HG03342 (cell line): ENCODE results near the gene USP43.
"Not testable (repeated sequence)": the region's sequence is repeated elsewhere in the genome, so short reads cannot be mapped to it uniquely, and the experiment has no call there.

ENCODE experiments used
- ATAC-seq: cut with Tn5 transposase; IDR thresholded peaks from one replicate; pipeline ENCODE4 v1.9.1; 2021; ENCODE audit warnings: mild to moderate bottlenecking, moderate library complexity; ENCODE audit not compliant: unreplicated experiment

USP43 gene

GRCh38 chr17:9644910-9645751, at the start of gene USP43:
USP43 (plus strand) TSS chr17:9645517; CDS start chr17:9645633, 116 bp downstream.
- no peak for ATAC-seq

- ATAC-seq, result not testable (repeated sequence)
These were observed 47.7 kb upstream of the USP43 start for GRCh38 chr17:9597638-9598037.

GRCh38 chr17:9598661-9599060, 46.7 kb upstream of the USP43 start:
- no peak for ATAC-seq

- ATAC-seq, result not testable (repeated sequence)
These were observed 40.7 kb upstream of the USP43 start for GRCh38 chr17:9604583-9604982.

- ATAC-seq, result no peak
These were observed 38.9 kb upstream of the USP43 start for GRCh38 chr17:9606453-9606852.

DNA sequence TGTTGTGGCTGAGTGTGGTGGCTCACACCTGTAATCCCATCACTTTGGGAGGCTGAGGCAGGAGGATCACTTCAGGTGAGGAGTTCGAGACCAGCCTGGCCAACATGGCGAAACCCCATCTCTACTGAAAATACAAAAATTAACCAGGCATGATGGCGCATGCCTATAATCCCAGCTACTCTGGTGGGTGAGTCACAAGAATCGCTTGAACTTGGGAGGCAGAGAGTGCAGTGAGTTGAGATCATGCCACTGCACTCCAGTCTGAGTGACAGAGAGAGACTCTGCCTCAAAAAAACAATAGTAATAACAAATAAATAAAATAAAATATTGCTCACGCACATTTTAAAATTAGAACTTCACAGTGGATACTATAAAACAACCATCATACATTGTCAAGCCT, 38.3 kb upstream of the USP43 start:
- ATAC-seq, result not testable (repeated sequence)

GRCh38 chr17:9611557-9611956, 33.8 kb upstream of the USP43 start:
- no peak for ATAC-seq

DNA sequence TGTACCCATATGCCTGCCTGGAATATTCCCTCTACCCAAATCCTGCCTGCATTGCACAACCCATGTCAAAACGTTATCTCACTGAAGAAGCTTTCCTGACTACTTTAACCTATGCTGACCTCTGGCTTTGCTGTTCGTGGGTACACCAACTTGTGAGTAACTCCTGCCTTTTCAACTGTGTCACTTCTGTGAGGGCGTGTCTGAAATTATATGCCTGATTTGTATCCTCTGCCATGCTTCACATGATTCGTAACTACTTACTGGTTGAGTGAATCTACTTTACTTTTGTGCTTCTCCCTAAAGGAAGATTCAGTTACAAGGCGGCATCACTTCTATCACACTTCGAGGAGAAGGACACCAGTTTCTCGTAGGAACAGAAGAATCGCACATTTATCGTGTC, 33.3 kb upstream of the USP43 start:
- ATAC-seq, result no peak

DNA sequence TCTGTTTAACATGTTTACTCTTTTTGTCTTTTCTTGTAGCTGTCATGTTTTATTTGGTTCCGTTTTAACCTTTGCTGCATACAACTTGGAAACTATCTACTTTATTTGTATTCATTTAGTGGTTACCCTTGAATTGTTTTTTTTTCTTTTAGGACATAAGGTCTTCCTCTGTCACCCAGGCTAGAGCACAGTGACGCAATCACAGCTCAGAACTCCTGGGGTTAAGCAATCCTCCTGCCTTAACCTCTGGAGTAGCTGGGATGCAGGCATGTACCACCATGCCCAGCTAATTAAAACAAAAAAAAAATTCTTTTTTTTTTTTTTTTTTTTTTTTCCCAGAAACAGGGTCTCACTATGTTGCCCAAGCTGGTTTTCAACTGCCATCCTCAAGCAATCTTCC, 29.8 kb upstream of the USP43 start:
- ATAC-seq, result no peak

DNA sequence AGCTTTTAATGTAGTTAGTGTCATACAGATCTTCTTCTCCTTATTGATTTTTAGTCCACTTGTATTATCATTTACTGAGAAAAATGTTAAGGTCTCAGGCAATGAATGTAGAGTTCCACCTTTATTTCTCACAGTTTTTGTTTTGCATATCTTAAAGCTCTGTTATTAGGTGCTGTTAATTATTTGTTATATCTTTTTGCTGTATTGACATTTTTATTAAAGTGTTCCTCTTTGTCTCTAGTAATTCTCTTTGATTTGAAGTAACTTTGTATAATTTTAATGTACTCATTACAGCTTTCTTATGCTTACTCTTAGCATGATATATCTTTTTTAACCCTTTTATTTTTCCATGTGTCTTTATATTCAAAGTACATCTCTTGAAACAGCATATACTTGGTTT, 22.4 kb upstream of the USP43 start:
- ATAC-seq, result no peak

GRCh38 chr17:9628509-9628908, 16.8 kb upstream of the USP43 start:
- ATAC-seq, result no peak

GRCh38 chr17:9632741-9633140, 12.6 kb upstream of the USP43 start:
- no peak for ATAC-seq

DNA sequence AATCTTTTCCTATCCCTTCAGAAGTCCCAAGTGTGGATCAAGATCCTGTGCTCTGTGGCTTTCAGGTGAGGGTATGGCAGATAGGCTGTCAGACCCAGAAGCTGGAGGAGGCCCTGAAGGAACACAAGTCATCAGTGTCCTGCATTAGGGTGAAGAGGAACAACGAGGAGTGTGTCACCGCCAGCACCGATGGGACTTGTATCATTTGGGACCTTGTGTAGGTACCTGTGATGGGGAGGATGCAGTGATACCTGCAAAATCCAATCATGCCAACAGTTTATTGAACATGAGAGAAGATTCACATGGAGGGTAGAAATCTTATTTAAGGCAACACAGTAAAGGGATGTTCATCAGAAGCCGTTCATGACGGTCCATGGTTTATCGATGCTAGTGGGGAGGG, 10.0 kb upstream of the USP43 start:
- no peak for ATAC-seq

DNA sequence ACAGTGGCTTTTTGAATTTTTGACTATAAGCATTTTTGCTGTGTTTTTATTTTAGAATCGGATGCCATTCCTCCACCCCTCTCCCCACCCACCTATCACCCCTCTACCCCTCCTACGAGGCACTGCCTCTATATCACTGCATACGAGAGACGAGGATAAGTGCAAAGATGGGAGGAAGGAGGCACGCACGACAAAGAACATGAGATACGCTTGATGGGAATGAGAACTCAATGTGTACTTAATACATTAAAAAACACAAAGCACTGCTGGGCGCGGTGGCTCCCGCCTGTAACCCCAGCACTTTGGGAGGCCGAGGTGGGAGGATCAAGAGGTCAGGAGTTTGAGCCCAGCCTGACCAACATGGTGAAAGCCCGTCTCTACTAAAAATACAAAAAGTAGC, 8.8 kb upstream of the USP43 start:
- no peak for ATAC-seq

GRCh38 chr17:9640388-9640787, 4.9 kb upstream of the USP43 start:
- ATAC-seq, result not testable (repeated sequence)

- ATAC-seq, result no peak
These were observed 1.7 kb upstream of the USP43 start for GRCh38 chr17:9643611-9644010.

DNA sequence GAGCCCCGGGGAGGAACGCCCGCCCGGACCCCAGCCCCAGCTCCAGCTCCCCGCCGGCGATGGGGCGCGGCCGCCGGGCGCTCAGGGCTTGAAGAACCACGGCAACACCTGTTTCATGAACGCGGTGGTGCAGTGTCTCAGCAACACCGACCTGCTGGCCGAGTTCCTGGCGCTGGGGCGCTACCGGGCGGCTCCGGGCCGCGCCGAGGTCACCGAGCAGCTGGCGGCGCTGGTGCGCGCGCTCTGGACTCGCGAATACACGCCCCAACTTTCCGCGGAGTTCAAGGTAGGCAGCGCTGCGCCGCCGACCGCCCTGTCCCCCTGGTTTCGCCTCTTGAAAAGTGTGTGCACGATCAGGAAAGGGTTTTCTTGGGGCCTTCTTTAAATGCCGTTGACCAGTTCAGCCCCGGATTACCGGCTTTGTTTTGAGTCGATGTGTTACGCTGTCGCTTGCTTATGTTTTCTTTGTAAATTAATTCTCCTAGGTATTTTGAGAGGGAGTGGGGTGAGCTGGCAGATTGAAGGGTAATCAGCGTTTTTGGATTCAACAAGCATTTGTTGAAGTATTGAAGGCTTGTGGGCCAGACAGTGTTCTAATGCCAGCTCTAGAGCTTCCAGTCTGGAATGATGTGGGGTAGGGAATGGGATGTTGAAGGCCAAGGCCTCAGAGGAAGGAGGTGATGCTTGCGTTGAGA, 681 bp downstream of the USP43 start:
- ATAC-seq, result no peak

- ATAC-seq, result no peak
These were observed 1.2 kb downstream of the USP43 start for GRCh38 chr17:9646546-9646885.

DNA sequence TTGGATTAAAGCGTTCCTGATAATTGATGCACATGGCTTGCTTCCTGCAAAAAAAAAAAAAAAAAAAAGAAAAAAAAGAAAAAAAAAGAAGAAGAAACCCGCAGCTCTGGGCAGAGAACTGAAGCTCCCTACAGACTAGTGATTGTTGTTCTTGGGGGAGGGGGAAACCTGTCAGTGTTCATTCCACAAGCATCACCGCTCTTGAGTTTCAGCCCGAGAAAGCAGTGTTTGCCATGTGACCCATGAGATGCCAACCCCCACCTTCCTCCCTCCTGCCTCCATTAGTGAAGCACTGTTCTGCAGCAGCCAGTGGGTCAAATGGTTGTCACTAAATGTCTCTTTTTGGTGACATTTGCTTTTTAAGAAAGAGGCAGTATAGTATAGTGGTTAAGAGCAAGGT, 1.7 kb downstream of the USP43 start:
- no peak for ATAC-seq

DNA sequence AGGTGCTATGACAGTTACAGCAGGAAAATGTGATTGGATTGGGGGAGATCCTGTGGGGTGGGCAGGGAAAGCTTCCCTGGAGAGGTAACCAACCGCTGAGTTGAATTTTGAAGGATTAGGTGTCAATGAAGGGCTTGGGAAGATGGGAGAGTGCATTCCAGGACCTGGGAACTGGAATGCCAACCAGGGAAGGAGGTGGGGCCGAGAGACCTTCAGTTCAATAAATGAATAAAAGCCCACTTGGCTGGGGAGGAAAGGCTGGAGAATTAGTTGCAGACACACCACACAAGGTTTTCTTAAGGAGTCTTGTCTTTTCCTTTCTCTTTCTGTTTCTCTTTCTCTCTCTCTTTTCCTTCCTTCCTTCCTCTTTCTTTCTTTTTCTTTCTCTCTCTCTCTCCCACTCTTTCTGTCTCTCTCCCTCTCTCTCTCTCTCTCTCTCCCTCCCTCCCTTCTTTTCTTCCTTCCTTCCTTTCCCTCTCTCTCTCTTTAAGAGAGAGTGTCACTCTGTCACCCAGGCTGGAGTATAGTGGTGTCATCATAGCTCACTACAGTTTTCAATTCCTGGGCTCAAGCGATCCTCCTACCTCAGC, 3.3 kb downstream of the USP43 start:
- no peak for ATAC-seq

DNA sequence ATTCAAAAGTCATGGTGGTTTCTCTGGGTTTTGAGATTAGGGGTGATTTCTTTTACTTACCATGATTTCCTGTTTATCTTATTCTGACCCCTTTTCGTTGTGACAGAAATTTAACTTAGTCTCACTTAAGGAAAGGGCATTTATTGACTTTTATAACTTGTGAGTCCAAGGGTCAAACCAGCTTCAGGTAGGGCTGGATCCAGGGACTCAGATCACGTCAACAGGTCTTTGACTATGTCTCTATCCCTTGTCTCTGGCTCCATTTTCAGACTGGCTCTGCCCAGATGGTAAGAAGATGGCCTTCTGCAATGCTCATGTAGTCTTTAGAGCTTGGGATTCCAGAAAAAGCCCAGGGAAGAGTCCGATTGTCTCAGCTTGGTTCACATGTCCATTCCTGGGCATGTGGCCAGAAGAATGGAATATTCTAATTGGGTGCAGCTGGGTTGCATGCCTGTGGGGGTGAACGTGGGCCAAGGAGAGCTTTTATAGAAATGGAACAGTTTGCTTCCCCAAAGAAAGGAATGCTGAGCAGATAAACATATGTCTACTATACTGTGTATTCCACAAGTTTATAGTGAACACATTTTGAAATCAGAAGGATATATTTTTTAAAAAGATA, 13.4 kb downstream of the USP43 start:
- ATAC-seq, result no peak

DNA sequence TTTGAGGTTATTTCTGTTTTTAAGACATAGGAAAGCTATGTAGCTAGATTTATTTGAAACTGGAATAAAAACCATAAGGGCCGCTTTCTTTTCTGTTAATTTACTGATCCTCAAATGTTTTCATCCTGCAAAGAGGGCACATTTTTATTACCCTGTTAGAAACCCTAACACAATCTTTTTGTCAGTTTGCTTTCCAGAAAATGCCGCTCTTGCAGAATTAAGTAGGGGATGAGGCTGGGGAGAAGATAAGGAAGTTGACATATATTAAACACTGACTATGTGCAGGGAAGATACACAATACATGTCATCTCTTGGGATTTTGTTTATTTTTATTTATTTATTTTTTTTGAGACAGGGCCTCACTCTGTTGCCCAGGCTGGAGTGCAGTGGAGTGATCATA, 15.7 kb downstream of the USP43 start:
- ATAC-seq, result no peak
